Activated CD8-positive, alpha-beta memory T cell treated with anti-CD3 and anti-CD28 coated beads, Interleukin-2, amount 50 U/mL, for 24 hours (primary cell): ENCODE data around the gene TBC1D16.

Experiments used
- DNase-seq: peaks from one replicate; pipeline ENCODE4 v3.0.0-alpha.2; 2020; ENCODE audit errors: extremely low read depth

Gene TBC1D16, protein sequence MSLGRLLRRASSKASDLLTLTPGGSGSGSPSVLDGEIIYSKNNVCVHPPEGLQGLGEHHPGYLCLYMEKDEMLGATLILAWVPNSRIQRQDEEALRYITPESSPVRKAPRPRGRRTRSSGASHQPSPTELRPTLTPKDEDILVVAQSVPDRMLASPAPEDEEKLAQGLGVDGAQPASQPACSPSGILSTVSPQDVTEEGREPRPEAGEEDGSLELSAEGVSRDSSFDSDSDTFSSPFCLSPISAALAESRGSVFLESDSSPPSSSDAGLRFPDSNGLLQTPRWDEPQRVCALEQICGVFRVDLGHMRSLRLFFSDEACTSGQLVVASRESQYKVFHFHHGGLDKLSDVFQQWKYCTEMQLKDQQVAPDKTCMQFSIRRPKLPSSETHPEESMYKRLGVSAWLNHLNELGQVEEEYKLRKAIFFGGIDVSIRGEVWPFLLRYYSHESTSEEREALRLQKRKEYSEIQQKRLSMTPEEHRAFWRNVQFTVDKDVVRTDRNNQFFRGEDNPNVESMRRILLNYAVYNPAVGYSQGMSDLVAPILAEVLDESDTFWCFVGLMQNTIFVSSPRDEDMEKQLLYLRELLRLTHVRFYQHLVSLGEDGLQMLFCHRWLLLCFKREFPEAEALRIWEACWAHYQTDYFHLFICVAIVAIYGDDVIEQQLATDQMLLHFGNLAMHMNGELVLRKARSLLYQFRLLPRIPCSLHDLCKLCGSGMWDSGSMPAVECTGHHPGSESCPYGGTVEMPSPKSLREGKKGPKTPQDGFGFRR

DNA sequence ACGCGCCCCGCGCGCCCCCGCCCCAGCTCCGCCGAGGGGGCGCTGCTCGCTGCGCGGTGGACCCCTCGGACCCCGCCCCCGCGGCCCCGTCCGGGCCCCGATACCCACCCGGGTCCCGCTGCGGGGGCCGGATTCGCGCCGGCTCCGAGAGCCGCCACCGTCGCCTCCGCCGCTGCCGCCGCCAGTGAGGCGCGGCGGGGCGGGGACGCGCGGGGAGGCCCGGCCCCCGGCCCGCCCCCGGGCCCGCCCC is at the start of gene TBC1D16:
TSS of gene TBC1D16 (minus strand) at position 186 of the 250 bp plus-strand sequence. CDS start 22,325 bp downstream, outside the sequence.
- no peak for DNase-seq

DNA sequence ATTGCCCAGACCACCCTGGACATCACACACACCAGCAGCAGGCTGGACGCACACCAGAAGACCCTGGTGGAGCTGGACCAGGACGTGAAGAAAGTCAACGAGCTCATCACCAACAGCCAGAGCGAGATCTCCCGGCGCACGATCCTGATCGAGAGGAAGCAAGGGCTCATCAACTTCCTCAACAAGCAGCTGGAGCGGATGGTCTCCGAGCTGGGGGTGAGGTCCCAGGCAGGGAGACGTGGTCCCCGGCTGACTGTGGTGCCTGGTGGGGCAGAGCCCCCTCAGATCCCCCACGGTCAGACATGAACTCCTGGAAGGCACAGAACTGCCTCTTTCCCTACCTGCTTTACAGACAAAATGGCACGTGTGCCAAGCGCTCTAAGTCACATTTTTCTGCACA is 49.1 kb upstream of the TBC1D16 start:
- no peak for DNase-seq

DNA sequence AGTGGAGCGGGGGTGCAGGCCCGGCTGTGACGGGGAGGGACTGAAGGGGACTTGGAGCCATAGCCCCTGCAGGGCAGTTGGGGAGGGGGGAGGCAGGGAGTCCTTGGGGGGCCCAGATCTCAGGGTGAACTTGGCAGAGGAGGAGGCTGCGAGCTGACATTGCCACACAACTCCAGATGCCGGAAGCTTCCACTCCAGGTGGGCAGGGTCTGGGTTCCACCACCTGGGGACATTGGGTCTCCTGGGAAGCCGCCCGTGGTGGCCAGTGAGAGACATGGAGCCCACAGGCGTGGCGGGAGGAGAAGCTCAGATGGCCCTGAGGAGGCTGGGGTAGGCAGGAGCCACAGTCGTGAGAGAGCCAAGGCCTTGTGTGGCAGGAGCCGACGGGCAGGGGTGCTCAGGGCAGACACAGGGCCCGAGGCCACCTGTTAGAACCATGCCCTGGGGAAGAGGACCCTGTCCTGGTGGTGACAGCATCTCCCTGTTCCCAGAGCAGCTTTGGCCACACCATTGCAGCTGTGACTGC is 47.5 kb upstream of the TBC1D16 start:
- DNase-seq = no peak

DNA sequence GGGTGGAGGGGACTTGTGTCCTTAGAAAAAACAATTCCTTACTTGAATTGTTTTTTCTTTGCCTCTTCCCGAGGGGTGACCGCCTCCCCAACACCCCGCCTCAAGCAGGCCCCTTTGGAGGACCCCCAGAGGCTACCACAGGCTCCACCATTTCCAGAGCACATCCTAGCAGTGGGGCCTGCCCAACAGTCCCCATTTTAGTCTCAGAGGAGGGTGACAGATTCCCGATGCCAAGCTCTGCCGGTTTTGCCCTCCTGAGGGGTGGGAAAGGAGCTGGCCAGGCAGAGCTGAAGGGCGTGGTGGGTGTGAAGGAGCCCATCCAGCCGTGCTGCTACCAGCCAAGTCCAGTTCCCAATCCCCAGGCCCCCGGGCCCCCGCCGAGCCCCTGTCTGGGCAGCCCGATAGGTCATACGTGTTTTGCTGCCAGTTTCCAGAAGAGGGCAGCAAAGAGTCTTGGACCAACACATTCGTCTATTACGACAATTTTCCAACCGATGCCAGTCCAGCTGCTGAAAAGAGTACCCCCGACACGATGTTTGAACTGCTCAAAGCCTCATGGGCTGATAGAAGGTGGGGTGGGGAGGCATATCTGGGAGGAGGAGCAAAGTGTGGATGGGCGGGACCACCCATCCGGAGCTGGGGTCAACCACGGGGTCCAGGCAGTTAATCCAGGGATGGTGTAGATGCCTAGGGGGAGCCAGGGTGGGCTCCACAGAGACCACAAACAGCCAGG is 46.9 kb upstream of the TBC1D16 start:
- DNase-seq = peak; percentile 20

DNA sequence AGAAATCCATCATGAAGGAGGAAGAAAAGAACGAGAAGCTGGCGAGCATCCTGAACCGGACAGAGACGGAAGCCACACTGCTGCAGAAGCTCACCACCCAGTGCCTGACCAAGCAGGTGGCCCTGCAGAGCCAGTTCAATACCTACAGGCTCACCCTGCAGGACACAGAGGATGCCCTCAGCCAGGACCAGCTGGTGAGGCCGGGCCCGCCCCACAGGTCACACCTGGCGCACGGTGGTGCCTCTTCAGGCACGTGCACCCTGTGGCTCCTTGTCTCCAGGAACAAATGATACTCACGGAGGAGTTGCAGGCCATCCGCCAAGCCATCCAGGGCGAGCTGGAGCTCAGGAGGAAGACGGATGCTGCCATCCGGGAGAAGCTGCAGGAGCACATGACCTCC is 45.9 kb upstream of the TBC1D16 start:
- DNase-seq = no peak

DNA sequence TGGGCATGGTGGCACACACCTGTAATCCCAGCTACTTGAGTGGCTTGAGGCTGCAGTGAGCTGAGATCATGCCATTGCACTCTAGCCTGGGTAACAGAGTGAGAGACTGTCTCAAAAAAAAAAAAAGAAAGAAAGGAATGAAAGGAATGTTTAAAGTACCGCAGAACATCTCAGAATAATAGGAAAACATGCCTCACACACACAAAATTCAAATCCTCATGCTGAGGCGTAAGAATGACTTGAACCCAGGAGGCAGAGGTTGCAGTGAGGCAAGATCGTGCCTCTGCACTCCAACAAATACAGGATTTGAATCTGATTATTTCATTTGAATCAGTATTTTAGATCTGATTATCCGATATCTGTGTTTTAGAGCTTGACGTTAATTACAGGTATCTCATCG is 44.4 kb upstream of the TBC1D16 start:
- no peak for DNase-seq

DNA sequence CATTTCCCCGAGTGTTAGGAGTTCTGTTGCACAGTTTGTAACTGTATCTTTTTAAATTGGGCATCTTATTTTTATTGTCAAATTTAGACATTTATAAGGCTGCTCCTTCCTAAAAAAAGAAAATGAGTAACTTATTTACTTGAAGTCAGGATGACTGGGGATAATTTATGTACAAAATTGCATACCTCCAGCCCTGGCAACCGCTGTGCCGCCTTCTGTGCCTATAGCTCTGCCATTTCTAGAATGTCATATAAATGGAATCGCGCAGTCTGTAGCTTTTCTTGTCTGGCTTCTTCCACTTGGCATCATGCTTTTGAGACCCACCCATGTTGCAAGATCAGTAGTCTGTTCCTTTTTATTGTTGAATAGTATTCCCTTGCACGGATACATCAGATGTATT is 36.7 kb upstream of the TBC1D16 start:
- no peak for DNase-seq

DNA sequence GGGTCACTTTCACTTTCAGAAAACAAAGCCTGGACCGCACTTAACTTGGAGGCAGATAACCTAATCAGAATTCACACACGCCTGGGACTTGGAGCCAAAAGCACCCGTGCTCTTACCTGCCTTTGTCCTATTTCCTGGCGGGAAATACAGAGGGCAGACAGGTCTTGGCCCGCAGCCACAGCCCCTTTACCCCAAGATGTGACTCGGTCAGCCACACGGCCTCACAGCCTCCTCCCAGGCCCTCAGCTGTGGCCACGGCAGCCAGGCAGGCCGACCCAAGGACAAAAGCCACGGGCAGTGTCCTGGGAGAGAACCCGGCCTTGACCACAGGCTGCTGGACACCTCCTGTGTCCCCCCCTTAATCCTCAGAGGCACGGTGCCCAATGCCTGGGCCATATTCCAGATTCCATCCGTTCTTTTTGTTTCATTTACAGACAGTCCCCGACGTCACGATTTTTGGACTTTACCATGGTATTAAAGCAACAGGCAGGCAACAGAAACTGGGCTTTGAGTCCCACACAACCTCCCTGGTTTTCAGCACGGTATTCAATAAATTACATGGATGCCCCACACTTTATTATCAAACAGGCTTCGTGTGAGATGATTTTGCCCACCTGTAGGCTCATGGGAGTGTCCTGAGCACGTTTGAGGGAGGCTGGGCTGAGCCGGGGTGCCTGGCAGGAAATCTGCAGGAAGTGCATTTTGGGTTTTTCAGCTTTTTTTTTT is 35.6 kb upstream of the TBC1D16 start:
- DNase-seq = no peak

DNA sequence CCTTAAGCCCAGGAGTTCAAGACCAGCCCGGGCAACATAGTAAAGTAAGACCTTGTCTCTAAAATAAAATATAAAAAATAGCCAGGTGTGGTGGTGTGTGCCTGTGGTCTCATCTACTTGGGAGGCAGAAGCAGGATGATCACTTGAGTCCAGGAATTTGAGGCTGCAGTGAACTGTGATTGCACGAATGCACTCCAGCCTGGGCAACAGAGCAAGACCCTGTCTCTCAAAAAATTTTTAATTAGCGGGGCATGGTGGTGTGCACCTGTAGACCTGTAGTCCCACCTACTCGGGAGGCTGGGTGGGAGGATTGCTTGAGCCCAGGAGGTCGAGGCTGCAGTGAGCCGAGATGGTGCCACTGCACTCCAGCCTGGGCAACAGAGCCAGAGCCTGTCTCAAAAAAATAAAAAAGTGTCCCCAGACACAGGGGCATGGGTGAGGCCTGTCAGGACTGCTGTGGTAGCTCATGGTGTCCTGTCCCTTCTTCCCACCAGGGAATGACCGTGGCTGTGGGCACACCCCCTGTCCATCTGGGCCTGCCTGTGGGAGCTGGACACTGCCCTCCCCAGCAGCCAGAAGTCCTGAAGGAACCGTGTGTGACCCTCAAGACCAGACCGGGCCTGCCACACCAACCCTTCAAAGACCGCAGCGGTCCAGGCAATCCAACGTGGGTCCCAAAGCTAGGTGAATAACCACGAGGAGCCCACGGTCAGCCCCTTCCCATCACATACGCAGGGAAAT is 34.9 kb upstream of the TBC1D16 start:
- DNase-seq = no peak

DNA sequence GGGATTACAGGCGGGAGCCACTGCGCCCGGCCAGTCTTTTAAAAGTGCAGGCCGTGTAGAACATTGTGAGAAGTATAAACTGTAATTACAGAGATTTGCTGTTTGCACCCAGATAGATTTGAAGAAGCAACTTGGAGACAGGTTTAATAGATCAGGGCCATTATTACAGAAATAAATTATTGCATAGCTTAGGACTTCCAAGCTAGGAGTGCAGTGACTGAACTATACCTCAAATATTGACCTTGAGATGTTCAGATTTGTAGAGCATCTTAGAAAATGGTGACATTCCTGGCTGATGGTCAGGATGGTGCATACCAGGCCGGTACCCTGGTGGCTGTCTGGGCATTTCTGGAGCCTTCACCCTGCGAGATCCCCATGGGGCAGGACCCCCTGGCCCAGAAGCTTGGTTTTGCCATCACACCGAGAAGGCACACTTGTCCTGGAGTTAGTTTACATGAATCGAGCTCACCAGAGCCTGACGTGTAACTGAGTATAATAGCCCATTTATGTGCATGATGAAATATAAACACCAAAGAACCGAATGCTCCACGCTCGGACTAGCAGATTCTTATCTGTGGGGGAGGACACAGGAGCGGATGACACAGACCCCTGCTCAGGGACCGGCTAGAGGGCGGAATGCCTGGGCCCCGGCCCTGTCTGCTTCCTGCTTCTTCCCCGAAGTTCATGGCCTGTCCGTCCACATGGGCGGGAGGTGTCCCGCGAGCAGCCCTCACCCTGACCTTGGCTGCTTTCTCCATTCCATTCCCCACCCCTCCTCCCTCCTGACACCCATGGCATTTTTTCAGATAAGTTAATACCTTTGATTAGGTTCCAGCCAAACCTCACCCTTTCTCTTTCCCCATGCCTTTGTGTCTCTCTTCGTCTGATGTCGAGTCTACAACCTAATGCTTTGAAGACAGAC is 32.9 kb upstream of the TBC1D16 start:
- no peak for DNase-seq

DNA sequence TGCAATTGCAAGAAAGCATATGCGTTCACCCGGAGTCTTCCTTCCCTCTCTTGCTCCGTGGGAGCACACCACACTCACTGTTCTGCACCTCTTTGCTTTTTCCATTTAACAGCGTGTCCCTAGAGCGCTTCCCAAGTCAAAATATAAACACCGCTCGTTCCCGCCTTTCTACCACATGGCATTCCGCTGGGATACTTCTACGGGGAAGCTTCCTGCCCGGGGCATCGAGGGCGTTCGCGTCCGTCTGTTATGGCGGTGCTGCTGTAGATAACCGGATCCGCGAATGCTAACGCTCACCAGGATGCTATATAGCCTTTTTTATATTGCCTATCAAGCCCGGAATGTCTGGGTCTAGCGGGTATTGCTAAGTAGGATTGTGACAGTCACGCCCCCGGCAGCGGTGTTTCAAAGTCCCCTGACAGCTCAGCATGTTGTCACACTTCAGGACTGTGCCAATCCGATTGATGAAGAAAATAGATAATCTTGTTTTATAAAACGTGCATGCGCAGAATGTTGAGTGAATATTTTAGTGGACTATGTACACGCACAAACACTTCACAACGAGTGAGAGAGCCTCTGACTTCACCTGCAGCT is 31.8 kb upstream of the TBC1D16 start:
- DNase-seq = no peak

DNA sequence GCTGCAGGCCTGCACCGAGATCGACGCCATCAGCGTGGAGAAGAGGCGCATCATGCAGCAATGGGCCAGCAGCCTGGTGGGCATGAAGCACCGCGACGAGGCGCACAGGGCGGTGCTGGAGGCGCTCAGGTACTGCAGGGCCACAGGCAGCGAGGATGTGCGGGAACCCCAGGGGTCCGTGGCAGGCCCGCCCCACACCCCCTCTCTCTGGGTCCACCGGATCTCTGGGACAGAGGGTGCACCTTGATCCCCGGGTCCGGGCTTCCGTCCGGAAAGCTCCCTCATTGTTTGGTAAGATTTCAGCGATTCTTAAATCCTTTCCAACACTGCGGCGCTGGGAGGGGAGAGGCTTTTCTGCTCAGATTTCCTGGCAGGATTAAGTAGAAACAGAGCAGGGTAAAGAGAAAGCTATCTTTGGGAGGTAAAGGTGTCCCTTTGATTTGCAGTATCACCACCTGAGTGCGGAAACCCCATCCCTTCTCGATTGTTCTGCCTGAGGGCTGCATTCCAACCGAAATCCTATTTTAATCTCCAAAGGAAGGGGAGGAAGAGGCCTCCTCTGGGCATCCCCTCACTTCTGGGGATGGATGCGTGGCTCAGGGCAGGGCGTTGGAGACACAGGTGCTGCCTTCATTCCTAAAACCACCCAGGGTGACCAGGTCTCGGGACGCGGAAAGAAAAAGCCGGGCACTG is 30.0 kb upstream of the TBC1D16 start:
- DNase-seq = no peak

DNA sequence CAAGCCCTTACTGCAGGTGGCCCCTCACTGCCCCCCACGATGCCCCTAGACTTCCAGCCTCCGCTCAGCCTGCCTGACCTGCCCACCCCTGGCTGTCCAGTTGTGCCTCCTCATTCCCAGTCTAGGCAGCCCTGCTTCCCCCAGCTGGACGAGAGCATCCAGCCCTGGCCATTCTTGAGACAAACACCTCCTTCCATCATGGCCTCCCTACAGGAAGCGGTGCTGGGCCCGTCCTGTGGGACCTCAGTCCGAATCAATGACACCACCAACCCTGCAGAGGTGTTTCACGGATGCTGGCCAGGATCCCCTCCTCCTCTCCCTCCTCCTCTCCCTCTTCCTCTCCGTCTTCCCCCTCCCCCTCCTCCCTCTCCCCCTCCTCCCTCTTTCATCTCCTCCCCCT is 29.0 kb upstream of the TBC1D16 start:
- no peak for DNase-seq

DNA sequence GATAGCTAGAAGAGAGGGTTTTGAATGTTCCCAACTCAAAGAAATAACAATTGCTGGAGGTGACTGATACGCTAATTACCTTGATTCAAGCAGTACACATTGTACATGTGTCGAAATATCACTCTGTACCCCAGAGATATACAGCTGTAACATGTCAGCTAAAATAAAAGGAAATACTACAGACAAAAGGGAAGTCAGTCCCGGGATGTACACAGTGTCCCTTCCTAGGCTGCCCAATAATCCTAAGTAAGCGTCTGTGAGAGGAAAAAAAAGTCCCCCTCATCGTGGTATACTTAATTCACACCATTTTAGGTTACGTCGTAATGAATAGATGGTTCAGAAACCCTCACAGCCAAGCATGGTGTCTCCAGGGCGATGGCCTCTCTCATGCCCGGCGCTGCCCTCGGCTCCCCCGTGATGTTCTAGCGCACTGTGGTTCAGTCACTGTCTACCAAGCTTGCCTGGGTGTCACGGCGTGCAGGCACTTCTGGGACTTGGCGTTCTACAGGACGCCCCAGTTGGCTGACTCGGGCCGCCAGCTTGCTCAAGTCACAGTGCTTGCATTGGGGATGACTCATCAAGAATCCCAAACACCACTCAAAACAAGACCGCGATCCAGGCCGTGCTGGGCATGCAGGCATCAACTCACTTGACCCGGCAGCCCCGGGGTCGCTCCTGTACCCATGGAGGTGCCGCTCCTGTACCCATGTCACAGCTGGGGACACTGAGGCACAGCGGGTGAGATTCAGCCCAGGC is 28.3 kb upstream of the TBC1D16 start:
- no peak for DNase-seq

DNA sequence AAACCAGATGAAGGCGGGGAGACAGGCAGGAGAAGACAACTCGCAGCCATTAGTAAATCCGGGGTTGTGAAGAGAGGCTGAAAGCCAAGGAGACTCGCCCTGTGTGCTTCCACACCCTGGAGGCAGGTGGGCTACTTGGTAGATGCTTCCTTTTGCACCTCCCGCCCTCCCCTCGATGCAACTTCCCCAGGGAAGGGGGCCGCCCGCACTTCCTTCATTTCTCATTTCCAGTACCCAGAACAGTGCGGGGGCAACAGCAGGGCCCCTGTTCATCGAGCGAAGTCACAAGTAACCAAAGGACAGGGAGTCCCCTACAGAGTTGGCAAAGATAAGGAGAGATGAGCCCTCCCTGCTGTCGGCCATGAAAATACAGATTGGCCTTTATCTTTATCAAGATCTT is 25.7 kb upstream of the TBC1D16 start:
- DNase-seq = no peak

DNA sequence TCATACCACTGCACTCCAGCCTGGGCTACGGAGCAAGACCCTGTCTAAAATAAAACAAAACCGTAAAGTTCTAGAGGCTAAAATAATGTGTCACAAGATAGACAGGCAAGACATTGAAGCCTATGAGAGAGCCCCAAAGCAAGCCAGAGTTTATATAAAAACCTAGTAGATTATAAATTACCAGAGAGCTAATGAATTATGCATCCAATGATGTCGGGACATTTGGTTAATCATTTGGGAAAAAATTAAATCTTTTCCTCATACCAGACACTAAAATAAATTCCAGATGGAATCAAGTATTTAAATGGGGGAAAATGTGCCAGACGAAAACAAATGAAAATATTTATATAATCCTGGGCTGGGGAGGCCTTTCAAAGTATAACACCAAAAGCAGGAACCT is 25.0 kb upstream of the TBC1D16 start:
- DNase-seq = no peak

DNA sequence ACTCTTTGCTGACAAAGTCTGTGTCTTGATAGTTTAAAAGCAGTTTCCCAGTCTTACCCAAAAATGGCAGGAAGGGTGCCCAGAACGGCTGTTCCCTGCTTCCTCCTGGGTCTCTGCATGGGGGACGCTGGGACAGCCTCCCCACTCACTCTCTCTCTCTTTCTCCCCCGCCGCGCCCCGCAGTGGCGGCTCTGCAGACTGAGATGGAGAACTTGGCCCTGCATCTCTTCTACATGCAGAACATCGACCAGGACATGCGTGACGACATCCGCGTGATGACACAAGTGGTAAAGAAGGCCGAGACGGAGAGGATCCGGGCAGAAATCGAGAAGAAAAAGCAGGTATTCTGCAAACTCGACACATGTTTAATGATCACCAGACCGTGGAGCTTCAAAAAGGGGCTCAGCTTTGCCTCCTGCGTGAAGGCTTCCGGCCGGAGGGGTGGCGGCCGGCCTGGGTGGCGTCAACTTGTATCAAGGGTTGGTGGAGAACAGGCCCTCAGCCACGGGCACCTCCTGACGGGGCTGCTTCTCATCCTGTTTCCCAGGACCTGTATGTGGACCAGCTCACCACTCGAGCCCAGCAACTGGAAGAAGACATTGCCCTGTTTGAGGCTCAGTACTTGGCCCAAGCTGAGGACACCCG is 22.8 kb upstream of the TBC1D16 start:
- no peak for DNase-seq

DNA sequence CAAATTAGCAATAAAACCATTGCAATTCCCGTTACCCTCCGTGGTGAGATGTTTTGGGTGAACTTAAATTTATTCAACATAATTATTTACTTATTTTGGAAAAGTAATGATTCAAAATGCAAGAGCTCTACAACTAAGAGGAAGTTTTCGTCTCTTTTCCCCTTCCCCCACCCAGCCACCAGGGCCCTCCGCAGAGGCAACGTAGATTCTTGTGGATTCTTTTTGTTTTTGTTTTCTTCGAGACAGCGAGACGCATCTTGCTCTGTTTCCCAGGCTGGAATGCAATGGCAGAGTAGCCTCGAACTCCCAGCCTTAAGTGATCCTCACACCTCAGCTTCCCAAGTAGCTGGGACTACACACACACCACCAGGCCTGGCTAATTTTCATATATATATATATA is 19.9 kb upstream of the TBC1D16 start:
- no peak for DNase-seq
